ENCODE data around the gene ZNF544.
"Not testable (repeated sequence)": the region's sequence is repeated elsewhere in the genome, so short reads cannot be mapped to it uniquely, and the experiment has no call there.

ZNF544 gene

GRCh38 chr19:58305932-58306323 lies 77.2 kb downstream of the ZNF544 start:
- TF ChIP-seq CTCF (IDR thresholded peaks at IDR 0.05) = no peak
- H3K4me1 ChIP-seq (ENCODE audit: control insufficient read depth in 1 of 2, insufficient read depth in 1 of 2, low read depth in 1 of 2, low read length in 1 of 2) = peaks cover 15 to 16% of the 10 kb centered on the region in 2 experiments
- H3K4me3 ChIP-seq (ENCODE audit: low read depth in 1 of 2, low read length in 1 of 2) = peak overlapping the region; percentile 70 to 85
- H3K27ac ChIP-seq = peak overlapping the region; percentile 89
- H3K27me3 ChIP-seq = no peaks in the 10 kb centered on the region
- H3K9me3 ChIP-seq = no peaks in the 10 kb centered on the region
- peaks cover 13% of the 10 kb centered on the region for H3K36me3 ChIP-seq

GRCh38 chr19:58307736-58308135 lies 79.0 kb downstream of the ZNF544 start:
- no peaks in the 10 kb centered on the region for H3K27me3 ChIP-seq
- TF ChIP-seq CTCF (IDR thresholded peaks at IDR 0.05) = no peak
- no peak overlapping the region for H3K4me3 ChIP-seq (ENCODE audit: low read depth in 1 of 2, low read length in 1 of 2)
- peaks cover 15 to 16% of the 10 kb centered on the region in 2 experiments for H3K4me1 ChIP-seq (ENCODE audit: control insufficient read depth in 1 of 2, insufficient read depth in 1 of 2, low read depth in 1 of 2, low read length in 1 of 2)
- H3K27ac ChIP-seq = no peak overlapping the region
- no peaks in the 10 kb centered on the region for H3K9me3 ChIP-seq
- H3K36me3 ChIP-seq = peaks cover 28% of the 10 kb centered on the region

- not testable (repeated sequence) for H3K27ac ChIP-seq; H3K4me1 ChIP-seq (ENCODE audit: control insufficient read depth in 1 of 2, insufficient read depth in 1 of 2, low read depth in 1 of 2, low read length in 1 of 2); H3K4me3 ChIP-seq (ENCODE audit: low read depth in 1 of 2, low read length in 1 of 2); H3K27me3 ChIP-seq; H3K9me3 ChIP-seq
- peaks cover 49% of the 10 kb centered on the region for H3K36me3 ChIP-seq
Observed at GRCh38 chr19:58310685-58311084, 82.0 kb downstream of the ZNF544 start.

DNA sequence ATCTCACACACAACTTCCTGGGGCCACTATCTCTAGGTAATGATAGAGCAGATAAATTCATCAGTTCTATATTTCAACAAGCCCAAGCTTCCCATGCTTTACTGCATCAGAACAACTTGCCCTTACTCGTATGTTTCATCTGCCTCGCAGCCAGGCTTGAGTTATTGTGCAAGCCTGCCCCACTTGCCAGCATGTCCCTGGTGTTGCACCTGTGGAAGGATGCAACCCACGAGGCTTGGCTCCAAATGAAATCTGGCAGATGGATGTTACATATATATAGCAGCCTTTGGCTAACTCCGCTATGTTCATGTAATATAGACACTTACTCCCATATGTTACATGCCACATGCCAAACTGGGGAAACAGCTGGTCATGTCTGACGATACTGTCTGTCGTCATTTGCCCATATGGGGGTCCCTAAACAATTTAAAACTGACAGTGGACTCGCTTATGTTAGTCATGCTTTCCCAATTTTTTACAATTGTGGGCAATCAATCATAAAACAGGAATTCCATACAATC lies 82.7 kb downstream of the ZNF544 start:
- H3K4me3 ChIP-seq (ENCODE audit: low read depth in 1 of 2, low read length in 1 of 2) = no peak overlapping the region
- peaks cover 46% of the 10 kb centered on the region for H3K36me3 ChIP-seq
- H3K27me3 ChIP-seq = no peaks in the 10 kb centered on the region
- H3K27ac ChIP-seq = no peak overlapping the region
- no peak for TF ChIP-seq CTCF (IDR thresholded peaks at IDR 0.05)
- H3K9me3 ChIP-seq = no peaks in the 10 kb centered on the region
- no peaks in the 10 kb centered on the region for H3K4me1 ChIP-seq (ENCODE audit: control insufficient read depth in 1 of 2, insufficient read depth in 1 of 2, low read depth in 1 of 2, low read length in 1 of 2)

All from neutrophil (primary cell).